Activated gamma-delta T cell (primary cell): ENCODE data around the gene ARL15.

Source experiments
- DNase-seq: peaks from one replicate; lab custom pipeline; 2025; lab: John Stamatoyannopoulos, UW

ARL15 gene

DNA sequence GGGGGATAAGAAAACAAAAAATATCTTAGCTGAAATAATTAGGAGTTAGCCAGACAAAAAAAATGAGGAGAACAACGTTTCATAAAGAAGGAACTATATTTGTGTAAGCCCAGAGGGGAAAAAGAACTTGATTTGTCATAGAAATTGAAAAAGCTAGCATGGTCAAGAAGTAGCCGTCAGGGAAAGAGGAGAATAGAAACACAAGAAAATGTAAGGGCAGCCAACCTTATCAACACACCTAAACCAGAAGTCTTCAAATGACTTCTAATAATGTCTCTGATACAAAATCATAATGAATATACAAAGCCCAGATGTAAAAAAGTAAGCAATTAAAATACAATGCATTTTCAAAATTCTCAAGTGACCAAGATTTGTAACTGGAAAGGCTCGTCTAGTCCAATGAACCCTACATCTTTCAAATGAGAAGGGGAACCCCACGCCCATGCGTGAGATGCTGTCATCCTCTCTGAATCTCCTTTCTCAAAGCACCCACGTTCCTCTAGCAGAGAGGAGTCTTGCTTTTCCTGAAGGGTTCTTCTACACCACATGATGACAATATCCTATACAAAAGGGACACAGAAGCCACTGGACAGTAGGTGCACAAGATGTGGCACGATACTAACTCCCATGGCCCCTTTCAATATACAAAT lies 103.7 kb downstream of the ARL15 start:
- DNase-seq = no peak

- no peak for DNase-seq
These were observed 104.5 kb downstream of the ARL15 start for GRCh38 chr5:54205918-54206317.

DNA sequence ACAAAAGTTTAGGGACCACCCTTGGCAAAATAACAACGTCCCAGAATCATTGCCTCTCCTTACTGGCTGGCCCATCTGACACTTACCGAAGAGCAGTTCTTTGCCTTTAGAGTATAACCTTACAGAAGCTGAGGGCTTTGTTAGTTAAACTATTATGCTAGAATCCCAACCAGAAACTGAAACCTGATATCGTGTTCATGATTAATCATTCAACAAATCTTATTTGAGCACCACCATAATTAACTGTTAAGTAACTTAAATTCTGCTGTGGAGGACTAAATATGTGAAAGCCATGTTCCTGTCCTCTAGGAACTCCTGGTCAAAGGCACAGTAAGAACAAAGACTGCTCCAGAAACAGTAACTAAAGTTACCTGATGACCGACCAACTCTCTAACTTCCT lies 104.9 kb downstream of the ARL15 start:
- no peak for DNase-seq

DNA sequence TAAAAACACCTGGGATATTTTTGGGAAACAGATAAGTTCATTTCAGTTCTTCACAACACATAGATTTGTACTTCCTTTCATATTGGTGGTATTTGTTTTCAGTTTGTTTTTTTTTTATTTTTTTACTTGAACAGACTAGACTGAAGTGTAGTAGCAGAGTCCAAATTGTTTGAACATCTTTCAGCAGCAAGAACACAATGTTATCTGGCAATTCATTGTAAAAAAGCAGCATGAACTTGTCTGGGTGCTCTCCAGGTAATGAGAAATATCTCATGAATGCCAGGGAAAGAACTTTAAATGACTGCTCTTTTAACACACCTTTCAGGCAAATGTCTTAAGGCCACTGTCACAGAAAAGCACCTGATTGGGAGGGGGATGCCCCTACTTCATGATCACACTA lies 113.4 kb downstream of the ARL15 start:
- DNase-seq = no peak

- no peak for DNase-seq
These were observed 114.7 kb downstream of the ARL15 start for GRCh38 chr5:54195701-54196100.

GRCh38 chr5:54194318-54194717 lies 116.1 kb downstream of the ARL15 start:
- DNase-seq = no peak

- DNase-seq = no peak
These were observed 122.7 kb downstream of the ARL15 start for GRCh38 chr5:54187694-54188093.

GRCh38 chr5:54186912-54187445 lies 123.4 kb downstream of the ARL15 start:
- DNase-seq = no peak

GRCh38 chr5:54186108-54186507 lies 124.3 kb downstream of the ARL15 start:
- DNase-seq = no peak

- no peak for DNase-seq
These were observed 125.6 kb downstream of the ARL15 start for GRCh38 chr5:54184806-54185205.

DNA sequence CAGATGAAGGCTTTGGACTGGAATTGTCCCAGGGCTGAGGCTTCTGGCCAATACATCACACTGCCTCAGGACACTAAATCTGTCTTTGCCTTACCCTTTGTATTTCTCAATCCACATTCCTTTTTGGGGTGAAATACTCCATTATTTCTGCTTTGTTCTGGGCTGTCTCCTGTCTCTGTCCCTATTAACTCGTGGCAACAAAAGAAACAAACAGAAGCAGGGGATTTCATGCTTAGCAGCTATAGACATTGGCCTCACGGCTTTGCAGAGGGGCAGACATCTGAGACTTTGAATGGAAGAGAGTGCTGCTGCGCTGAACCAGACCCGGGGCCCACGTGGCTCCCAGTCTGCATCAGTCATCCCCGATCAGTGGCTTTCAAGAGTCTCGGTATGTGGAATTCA lies 129.7 kb downstream of the ARL15 start:
- no peak for DNase-seq

- DNase-seq = no peak
These were observed 131.4 kb downstream of the ARL15 start for GRCh38 chr5:54178991-54179390.

- no peak for DNase-seq
These were observed 132.2 kb downstream of the ARL15 start for GRCh38 chr5:54178207-54178606.

DNA sequence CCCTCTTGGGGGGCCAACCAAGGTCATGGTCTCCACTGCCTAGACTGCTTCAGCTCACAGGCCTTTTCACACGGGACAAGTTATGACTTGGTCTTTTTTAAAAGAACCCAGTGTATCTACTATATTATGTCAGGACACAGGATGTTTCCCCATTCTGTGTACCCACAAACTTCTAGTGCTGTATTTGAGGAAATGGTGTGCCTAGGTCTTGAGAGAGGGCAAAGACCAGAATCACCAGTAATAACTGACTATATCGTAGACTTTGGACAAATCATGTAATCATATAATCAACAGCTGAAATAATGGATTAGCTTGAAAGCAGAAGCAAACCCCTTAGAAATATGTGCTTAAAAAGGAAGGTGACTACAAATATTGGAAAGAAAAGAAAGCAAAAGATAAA lies 133.3 kb downstream of the ARL15 start:
- DNase-seq = no peak

DNA sequence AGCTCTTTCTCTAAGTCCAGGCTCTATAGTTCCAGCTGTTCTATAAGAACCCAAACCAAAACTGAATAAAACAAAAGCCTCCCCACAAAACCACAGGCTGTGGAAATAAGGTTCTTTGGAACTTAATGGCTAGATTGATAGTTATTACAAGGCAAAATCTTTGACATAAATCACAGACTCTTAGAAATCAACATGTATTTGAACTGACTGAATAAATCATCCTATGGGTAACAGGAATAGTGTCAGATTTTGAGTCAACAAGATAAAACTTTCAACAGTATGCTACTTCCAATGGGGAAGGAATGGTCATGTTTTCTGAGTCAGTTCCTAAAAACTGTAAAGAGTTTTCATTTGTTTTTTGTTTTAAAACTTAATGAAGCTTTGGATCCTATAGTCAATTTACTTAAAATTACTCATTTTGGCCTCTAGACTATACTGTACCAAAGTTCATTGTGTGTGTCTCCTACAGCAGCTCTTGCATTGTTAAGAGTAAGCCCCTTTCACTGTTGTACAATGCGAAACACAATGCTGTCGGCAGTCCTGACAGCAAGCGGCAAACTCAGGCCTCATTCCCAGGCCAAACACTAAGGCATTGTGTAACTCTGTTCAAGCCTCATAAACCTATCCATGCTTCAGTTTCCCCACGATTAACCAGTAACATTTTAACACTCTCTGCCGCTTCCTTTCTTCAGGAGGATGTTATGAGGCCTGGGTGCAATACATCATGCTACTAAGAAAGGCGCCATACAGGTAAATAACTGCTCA lies 134.1 kb downstream of the ARL15 start:
- no peak for DNase-seq

- no peak for DNase-seq
These were observed 137.1 kb downstream of the ARL15 start for GRCh38 chr5:54173251-54173650.

- DNase-seq = no peak
These were observed 138.6 kb downstream of the ARL15 start for GRCh38 chr5:54171645-54172384.

DNA sequence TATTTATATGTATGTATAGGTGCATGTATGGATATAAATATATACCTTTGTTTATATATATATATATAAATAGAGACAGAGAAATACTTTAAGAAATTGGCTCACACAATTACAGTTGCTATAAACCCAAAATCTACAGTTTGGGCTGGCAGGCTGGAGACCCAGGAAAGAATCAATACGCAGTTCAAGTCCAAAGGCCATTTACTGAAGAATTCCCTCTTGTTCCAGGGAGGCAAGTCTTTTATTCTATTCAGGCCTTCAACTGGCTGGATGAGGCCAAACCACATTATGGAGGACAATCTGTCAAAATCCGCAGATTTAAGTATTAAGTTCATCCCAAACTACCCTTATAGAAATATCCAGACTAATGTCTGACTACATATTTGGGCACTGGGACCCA lies 144.7 kb downstream of the ARL15 start:
- DNase-seq = no peak

- no peak for DNase-seq
These were observed 148.2 kb downstream of the ARL15 start for GRCh38 chr5:54162184-54162583.

GRCh38 chr5:54160329-54160728 lies 150.0 kb downstream of the ARL15 start:
- no peak for DNase-seq

- no peak for DNase-seq
These were observed 150.5 kb downstream of the ARL15 start for GRCh38 chr5:54159893-54160195.

DNA sequence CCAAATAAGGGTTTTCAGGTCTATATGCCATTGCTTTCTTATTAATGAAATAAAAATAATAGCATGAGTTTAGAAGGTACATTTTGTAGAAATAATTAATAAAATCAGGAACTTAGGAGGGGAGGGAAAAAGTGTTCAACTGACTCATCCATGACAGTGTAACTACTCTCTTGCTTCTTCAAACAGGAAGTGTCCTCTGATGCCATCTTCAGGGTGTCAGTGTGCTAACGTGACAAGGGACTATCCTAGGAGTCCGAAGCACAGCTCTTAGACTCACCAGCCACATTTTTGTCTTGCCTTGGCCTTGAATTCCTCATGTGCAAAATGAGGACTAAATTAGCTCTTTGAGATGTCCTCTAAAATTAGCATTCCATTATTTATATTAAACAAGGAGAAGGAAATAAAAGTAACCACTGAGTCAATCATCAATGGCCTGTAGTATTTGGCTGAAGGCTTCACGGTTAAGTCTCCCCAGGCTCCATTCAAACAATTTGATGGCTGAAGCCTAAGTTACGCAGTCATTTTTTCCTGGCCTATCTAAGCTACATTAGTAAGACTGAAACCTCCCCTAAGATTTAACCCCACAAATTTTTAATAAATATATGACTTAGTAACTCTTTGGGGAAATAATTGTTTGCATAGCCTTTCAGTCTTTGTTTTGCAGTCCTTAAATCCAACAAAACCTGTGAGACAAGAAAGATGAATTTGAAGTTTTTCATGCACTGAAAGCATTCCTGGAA lies 151.1 kb downstream of the ARL15 start:
- DNase-seq = no peak
